ENCODE results near the gene PLK2.

Gene PLK2

DNA sequence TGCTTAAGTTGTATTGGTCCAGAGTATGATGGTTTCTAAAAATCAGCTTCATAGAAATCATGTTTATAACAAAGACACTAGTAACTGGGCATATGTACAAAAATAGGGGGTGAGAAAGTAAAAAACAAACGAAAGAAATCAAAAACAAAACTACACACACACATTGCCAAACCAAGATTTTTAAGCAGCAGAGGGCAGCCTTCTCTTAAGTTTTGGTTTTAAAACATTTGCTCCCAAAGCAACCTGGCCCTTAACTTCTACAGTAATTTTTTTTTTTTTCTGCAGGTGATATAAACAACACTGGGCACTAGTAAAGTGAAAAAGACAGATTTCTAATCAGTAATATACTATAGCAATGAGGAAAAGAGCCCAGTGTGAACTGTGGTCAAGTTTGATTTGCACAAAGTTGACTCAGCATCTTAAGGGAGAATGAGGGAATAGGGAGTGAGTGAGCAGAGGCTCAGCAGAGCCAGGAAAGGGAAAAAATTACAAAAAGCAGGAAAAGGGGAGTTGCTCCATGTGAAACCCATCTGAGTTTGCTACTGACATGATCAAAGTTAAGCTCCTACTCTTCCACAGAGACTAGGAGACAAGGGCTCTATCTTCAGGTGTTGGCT is 18.0 kb upstream of the PLK2 start:
- DNase-seq = no peak

DNA sequence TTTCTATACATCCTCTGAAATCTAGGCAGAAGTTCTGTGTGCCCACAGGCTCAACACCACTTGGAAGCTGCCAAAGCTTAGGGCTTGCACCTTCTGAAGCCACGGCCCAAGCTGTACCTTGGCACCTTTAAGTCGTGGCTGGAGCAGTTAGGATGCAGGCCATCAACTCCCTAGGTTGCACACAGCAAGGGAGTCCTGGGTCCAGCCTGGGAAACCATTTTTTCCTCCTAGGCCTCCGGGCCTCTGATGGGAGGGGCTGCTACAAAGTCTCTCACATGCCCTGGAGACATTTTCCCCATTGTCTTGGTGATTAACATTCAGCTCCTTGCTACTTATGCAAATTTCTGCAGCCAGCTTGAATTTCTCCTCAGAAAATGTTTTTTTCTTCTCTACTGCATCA is 15.5 kb upstream of the PLK2 start:
- DNase-seq = no peak

DNA sequence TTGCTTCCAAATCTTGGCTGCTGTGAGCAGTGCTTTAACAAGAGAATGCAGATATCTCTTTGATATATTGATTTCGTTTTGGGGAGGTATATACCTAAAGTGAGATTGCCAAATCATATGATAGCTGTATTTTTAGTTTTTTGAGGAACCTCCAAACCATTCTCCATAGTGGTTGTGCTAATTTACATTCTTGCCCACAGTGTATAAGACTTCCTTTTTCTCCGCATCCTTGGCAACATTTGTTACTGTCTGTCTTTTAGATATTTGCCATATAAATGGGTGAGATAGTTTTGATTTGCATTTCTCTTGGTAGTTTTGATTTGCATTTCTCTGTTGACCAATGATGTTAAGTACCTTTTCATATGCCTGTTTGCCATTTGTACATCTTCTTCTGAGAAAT is 10.0 kb upstream of the PLK2 start:
- DNase-seq = no peak

DNA sequence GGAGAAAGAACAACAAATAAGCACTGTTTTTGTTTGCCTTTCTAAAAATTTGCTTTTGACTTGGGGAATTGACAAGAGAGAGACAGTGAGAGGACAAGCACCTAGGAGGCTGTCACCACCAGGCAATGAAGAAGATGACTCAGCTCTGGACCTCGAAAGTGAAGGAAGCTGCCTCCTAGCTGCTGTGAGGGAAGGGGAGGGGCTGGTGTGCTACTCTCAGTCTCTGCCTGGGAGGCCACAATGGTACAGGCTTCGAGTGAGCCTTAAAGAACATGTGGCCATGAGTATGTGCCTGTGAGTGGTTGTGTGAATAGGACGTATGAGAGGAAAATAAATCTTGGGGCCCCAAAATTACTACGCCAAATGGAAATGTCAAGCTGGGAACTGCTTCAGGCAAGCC is 7.1 kb upstream of the PLK2 start:
- peak; percentile 10 for DNase-seq

DNA sequence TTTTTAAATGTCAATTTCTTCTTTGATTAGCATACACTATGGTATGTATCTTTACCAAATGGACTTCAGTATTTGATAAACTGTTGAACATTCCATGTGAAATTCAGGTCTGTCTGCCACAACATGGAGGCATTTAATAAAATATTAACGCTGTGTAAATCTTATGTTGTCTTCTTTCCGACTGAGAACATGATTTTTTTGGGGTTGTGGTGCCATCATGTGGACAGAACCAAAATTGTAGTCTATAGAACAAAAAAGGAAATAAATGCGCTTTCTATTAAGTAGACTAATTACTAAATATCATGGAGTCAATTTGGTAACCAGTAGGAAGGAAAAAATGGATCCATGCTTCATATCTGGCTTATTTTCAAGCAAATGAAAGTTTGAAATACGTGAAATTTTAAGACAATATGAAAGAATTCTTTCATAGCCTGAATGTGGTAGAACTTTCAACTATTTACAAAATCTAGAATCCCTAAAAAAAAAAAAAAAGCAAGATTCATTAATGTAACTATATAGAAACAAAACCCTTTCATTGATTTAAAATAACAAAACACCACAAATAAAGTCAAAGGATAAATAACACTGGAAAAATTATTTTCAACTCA is 2.8 kb upstream of the PLK2 start:
- DNase-seq = peak; percentile 73

DNA sequence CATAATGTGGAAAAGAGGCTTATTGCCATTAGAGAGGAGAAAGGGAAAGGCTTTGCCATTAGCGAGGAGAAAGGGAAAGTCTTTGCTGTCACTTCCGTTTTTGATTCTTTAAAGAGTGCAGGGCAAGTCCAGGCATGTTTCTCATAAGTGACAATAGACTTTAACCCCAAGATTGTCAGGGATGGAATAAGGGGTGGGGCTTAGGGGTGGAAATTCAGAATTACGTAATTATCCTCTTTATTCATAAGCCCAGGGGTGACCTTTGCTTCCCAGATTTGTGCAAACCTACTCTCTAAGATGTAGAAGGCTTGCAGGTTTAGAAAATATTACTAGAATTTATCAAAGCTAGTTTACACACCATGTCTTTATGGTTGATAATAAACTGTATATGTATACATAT is 2.3 kb upstream of the PLK2 start:
- no peak for DNase-seq

DNA sequence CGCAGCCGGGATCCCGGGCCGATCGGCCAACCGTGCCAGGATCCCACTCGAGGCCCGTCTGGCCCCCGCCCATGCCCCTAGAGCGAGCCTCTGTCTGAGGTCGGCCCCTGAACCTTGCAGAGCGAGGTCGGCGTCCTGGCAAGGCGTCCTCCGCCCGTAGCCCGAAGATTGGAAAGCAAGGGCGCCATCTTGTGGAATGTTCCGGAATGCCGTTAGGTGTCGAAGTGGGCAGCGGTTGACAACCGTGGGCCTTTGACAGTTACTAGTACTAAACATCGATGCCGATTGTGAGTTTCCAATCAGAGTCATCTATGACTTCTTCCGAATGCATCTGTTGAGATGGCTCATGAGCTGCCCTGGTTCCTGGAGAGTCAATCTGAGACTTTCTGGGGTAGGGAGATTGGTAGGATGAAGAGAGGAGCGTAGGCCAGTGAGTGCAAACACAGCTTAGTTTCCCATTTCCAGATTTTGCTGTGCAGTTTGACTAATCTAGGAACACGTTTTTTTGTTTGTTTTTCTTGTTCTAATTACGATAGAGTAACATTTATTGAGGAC is 923 bp upstream of the PLK2 start:
- peak; percentile 92 for DNase-seq

DNA sequence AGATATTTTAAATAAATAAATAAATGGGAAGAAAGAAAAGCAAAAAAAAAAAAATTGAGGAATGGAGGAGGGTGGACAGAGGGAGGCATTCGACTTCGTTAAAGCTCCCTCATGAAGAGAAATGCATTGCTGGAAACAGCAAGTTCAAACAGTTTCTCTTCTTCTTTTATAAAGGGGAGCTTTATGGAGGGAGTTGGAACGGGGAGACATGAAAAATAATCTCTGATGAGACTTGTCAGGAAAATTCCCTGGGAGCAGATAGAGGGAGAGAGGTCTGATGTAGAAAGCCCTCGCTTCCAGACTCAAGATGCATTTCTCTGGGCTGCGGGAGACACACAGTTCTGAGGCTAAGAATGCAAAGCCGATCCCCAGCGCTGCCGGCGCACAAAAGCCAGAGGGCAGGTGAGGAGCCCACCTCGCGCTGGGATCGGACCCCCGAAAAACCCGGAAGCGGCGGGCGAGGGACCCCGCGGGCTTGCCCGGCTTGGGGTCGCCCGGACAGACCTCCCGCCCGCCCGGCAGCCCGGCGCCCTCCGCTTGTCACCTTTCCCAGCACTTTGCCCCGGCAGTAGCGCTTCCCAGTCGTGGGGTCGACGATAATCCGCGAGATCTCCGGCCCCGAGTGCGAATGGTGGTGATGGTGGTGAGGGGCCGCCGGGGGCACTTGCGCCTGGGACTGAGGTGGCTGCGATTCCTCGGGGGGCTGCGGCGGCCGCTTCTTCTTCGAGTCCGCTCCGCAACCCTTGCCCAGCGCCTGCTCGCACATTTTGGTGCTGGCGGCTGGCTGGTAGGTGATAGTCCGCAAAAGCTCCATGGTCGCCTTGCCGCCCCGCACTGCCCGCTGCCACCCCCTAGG is 512 bp downstream of the PLK2 start:
- DNase-seq = peak; percentile 21

DNA sequence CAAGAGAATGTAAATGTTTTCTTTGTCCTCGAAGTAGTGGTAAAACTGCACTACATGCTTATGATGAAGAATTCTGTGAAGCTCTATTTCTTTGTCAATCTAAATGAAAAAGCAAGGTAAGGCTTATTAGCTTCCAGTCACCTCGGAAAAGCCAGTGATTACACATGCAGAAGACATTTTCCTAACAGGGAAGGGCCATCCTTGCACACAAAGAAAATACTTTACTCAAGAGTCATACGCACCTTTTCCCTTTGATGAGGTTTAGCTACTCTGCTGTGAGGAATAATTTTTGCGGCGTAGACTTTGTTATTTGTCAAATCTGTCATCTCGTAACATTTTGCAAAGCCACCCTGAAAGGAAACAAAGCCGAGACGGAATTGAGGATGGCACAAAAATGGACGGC is 1.1 kb downstream of the PLK2 start:
- DNase-seq = peak; percentile 15

DNA sequence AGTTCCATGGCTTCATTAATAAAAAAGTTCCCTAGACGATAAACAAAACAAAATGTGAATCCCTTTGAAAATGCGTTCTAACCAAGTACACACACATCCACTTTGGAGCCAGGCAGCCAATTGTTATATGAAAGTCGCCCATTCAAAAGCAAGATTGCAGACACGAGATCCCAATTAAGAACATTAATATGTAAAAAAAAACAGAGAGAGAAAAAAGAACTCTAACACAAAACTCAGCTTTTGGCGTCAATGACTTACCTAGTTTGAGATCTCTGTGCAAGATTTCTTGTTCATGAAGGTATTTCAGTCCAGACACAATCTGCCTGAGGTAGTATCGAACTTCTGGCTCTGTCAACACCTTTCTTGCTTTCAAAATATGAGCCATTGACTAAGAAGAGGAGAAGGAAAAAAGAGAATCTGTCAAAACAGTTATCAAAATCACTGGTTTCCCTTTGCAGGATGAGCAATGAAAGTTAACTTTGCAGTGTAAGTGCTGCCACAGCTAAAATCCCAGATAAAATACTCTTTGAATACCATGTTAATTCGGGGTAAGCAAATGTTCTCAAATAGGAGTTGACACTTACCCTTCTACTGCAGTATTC is 1.6 kb downstream of the PLK2 start:
- DNase-seq = no peak

DNA sequence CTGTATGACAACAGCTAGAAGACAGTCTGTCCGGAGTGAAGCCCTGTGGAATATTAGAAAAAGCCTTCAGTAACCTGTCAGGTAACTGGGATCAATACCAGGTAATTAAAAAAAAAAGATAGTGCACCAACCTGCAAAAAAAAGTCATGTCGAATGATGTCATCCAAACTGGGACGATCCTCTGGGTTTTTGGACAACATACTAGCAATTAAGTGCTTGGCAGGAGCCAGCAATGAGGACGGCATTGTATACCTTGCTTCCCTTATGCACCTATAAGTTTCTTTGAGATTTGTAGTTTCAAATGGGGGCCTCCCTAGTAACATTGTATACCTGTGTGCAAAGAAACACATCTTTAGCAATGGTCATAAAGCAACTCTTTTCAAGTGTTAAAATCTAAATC is 2.8 kb downstream of the PLK2 start:
- no peak for DNase-seq

DNA sequence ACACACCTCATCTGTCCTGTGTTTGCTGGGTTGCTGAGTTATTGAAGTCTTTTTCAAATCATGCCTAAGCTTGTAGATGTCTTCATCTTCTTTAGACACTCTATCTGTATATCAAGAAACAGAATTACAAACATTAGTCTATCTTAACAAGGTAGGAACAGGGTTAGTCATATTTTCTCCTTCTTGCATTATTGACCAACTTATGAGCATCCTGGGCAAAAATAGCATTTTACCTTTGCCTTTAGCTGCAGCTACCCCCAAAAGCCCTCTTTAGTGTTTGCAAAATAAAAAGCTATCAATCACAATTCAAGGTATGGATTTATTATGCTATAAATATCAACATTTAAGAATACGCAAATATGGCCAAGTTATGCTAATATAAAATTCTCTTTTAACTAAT is 3.4 kb downstream of the PLK2 start:
- DNase-seq = no peak

DNA sequence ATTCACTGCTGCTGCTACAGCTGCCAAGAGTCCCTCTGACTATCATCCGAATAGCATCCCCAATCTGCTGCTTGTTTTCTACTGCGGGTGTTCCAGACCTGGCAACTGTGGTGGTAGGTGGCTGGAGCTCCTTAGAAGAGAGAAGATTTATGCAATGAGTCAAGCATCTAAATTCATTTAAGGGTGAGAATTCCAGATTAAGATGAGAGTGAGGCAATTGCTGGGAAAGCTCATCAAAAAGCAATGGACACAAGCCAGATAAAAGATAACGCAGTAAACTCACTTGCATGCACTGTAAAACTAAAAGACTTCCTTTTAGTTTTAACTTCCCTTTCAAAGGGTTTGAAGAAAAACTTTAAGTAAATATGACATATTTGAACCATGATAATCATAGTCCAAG is 3.9 kb downstream of the PLK2 start:
- no peak for DNase-seq

DNA sequence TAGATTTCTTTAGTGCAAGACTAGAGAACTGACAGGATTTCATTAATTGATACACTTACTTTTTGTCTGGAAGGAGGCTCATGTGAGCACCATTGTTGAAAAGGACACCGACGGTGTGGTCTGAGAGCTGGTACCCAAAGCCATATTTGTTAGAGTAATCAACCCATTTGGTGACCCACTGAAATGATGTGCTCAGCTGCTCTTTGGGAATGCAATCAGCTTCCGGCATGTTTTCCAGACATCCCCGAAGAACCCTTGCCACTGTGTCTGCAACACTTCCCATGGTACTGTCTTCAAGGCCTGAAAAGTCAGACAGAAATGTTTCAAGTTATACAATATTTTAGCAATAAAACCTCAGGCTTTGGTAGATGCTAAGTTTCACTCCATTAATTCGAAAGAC is 4.4 kb downstream of the PLK2 start:
- DNase-seq = no peak

DNA sequence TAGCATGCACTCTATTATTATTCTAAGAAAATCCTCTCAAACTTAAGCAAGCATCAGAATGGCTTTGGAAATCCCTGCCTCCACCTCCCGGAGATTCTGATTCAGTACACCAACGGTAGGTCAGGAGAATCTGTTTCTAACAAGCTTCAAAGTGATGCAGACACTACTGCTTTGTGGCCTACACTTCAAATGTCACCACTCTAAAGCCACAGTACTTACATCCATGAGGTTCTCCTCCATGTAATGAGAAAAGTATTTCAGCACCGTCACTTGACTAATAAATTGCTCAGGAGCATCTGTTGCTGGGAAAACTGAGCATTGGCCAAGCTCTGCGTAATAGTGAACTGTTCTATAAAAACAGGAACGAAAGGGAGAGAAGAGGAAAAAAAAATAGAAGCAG is 4.8 kb downstream of the PLK2 start:
- no peak for DNase-seq

DNA sequence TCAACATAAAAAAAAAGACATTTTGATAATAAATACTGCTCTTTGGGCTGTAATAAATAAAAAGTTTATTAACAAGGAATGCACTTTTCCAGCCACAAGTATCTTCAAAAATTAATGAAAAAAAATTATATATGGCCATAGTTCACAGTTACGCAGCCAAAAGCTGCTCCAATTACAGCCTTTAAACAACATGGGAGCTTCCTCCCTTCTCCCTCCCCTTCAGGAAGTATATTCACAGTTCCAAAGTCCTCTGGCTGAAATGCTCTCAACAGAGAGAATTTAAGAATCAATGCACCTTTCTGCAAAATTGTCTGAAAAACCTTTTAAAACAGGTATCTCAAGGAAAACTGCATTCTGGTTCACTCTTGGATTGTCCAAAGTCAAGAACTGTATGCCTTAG is 5.9 kb downstream of the PLK2 start:
- DNase-seq = no peak

DNA sequence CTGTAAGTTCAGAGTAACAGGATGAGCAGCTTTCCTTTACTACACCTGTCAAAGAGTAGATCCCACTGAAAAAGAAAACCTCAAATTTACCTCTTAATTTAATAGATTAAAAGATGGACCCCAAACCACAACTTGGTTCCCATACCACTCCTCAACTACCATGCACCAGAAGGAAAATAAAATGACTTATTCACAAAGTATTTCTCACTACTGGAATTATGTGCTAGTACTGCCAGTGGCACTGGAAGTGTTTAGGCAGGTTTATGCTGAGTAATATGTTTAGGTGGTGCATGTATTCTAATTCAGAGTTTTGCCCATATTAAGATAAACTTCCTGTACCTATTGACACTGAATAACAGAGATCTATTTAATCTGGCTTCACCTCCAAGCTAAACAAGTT is 6.6 kb downstream of the PLK2 start:
- DNase-seq = no peak

DNA sequence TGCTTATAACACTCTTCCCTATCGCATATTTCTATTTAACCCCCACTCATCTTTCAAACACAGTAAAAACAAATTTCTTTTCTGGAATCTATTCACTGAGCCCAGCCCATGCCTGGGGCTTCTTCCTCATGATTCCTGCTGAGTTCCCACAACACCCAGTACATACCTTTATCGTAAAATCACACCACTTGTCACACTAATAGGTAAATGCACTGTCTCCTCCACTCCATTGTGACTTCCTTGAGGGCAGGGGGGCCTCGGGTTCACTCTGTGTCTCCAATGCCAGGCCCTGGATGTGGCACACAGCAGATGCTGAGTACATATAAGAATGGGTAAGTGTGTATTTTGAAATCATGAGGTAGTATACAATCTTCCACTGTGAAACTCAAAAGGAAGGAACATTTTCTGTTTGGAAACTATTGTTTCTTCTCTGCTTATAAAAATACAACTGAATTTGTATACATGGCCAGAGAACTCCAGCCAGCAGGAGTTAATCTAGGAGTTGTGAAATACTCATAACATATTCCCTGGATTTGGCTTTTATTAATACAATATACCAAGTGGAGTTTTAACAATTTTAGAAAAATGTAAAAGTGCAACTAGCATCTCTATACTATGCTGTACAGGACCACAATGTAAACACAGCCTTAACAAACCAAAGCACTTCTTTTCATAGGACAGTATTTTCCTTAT is 7.2 kb downstream of the PLK2 start:
- no peak for DNase-seq

DNA sequence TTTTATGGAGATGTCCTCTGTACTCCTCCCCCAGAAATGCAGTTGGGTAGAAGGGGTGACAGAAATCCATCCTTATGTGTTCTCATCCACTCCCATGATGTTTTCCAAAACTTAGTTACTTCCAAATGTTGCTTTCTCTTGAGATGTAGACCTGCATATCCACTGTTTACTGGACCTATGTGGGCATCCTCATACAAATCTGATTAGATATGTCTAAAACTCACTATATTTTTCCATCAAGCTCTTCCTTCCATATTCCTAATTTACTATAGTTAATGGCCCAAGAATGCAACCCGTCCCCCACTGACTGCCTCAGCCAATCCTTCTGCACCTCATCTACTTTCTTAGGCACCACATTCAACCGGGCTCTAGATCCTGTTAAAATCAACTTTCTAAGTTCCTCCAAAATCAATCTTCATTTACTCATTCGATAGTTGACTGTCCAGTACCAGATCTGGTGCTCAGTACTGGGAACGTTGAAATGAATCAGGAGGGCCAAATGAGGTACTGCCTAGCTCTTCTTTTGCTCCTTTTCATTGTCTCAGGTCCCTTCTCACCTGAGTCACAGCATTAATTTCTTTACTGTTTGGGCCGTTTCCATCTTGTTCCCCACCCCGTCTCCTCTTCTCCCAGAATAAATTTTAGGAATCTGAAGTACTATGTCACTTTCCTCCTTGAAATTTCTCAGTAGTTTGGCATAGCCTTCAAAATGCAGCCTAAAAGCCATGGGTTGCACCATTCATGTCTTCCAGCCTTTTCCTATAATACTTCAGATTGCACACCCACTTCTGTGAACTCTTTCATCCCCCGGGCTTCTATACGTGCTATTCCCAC is 7.9 kb downstream of the PLK2 start:
- DNase-seq = no peak

DNA sequence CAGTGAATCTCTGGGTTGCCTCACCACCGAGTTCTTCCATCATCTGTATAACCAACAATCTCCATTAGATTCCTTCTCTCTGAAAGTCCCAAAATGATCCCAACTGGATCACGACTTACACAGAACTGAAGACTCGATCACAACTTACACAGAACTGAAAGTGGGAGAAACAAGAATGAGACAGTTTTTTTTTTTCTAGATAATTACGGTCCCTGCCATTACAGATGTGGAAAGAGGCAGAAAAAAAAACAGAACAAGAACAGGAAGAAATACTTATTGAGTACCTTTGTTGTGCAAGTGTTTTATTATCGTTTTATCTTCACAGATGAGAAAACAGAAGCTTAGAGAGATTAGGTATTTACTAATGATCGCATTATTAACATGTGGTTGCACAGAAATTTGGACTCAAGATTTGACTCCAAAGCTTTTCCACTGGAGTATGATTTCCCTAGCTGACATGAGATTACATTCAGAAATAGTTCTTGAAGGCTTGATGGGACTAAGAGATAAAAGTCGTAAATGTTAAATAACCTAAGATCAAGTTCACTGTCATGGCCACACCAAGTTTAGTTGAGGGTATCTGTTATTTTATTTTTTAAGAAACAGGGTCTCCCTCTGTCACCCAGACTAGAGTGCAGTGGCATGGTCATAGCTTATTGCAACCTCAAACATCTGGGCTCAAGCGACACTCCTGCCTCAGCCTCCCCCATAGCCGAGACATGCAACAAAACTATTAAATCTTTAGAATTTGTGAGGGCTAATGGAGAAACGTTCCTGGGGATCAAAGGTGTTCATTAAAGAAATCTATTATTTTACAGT is 8.9 kb downstream of the PLK2 start:
- no peak for DNase-seq

DNA sequence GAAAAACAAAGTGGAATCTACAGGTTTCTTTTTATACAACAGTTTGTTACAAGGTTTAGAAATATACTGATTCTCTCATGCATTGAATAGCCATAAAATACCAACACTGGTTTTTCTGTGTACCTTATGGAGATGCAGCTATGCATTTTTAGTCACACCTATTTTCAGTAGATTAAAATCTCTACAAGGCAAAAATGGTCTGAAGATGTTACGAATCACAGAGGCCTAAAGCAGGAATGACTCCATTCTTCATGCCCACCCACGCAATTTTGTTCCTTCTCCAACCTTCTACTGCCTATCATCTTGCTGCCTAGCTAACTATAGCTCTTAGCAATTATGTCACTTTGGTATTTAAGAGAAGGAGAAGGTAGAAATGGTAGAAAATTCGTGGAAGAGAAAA is 9.9 kb downstream of the PLK2 start:
- no peak for DNase-seq
